Heart right ventricle (tissue), 16 donors: ENCODE measurements around the gene SNTB2. TPM values are rescaled to one million over a fixed set of nuclear protein-coding genes. Genes with fewer than 3 reads are reported as not detected.
A peak's percentile ranks its signal among the peaks of the same experiment; 100 is the strongest.

Experiments used
- ATAC-seq, 8 donors: fragments of 200-7000 bp; cut with Tn5 transposase; one replicate each; pipeline ENCODE4 v1.9.1; 2020; ENCODE audit warnings: mild to moderate bottlenecking in 8 of 8, moderate library complexity in 8 of 8, moderate number of reproducible peaks in 1 of 8
- DNase-seq, 2 donors: peaks; one replicate each; pipeline ENCODE4 v3.0.0-alpha.2; 2020
- H3K27ac ChIP-seq, 10 donors: fragments of 200-600 bp; sonication (generic) in 2 of 10; one replicate each; pipeline versions ENCODE4 v1.5.0 to v1.8.0; 2020 to 2022; ENCODE audit warnings: mild to moderate bottlenecking in 3 of 10
- H3K27me3 ChIP-seq, 7 donors: fragments of 200-600 bp; one replicate each; pipeline ENCODE4 v1.8.0; 2021 to 2022; ENCODE audit warnings: mild to moderate bottlenecking in 2 of 7
- H3K36me3 ChIP-seq, 9 donors: fragments of 200-600 bp; sonication (generic) in 1 of 9; one replicate each; pipeline versions ENCODE4 v1.5.0 to v1.8.0; 2020 to 2022; ENCODE audit warnings: mild to moderate bottlenecking in 2 of 9
- H3K4me1 ChIP-seq, 9 donors: fragments of 200-600 bp; sonication (generic) in 1 of 9; one replicate each; pipeline versions ENCODE4 v1.5.0 to v1.8.0; 2020 to 2022; ENCODE audit warnings: mild to moderate bottlenecking in 4 of 9
- H3K4me3 ChIP-seq, 10 donors: fragments of 200-600 bp; sonication (generic) in 2 of 10; one replicate each; pipeline versions ENCODE4 v1.5.0 to v1.8.0; 2020 to 2022; ENCODE audit warnings: mild to moderate bottlenecking in 7 of 10, moderate library complexity in 2 of 10
- H3K9me3 ChIP-seq, 11 donors: fragments of 200-600 bp in 10 of 11; sonication (generic) in 2 of 11; one replicate each; pipeline versions ENCODE4 v1.5.0 to v1.8.0; 2013 to 2022; ENCODE audit warnings: mild to moderate bottlenecking in 2 of 11, control low read depth in 1 of 11, moderate library complexity in 1 of 11
- CTCF ChIP-seq, 9 donors: fragments of 200-600 bp; sonication (generic) in 2 of 9; IDR thresholded peaks; one replicate each; pipeline versions ENCODE4 v1.5.0 to v1.8.0; 2021 to 2022; ENCODE audit warnings: antibody characterized with exemption in 9 of 9, mild to moderate bottlenecking in 5 of 9, moderate library complexity in 1 of 9
- WGBS, 2 donors: extraction: QIAGEN DNeasy Blood & Tissue Kit; methylation state at CpG; one replicate each; pipeline ENCODE4 v1.1.7; 2013; ENCODE audit warnings: inconsistent platforms in 1 of 2; 5-methylcytosine and 5-hydroxymethylcytosine counted together
- intact Hi-C, 10 donors: fragments of 100-400 bp; cut with DNase I; formaldehyde crosslinking; loops; one replicate each; pipeline versions ENCODE4 v1.11.1 to v1.14.2; 2022
- polyA plus RNA-seq, 2 donors: library from polyadenylated mRNA; stranded (reverse); fragments of 200-250 nt; gene quantifications; one replicate each; pipeline ENCODE4 v1.2.3, GENCODE V29; 2013
- total RNA-seq, 10 donors: library from RNA; stranded (reverse); fragmentation: NEBNext Ultra II Directional in 3 of 10; extraction: Animal tissue kit (Norgen Biotek cat#: 25700) in 3 of 10; gene quantifications; one replicate each; pipeline versions ENCODE4 v1.2.1 to v1.2.4, GENCODE V29; 2021 to 2023
- donor health status: Arrhythmogenic right ventricular cardiomyopathy.
- donor health status: ischemic (EF 13 %, LVEDD 7.1; RV severe dilation, severe dysfunction).
- donor health status: healthy with polysubstance abuse.
- donor health status: DM: no; HTN: yes; CAD: no.
- donor health status: DM: no; HTN: no; CAD: no.
- donor health status: ischemic (EF 25% LVEDD 6.9; RV normal size, moderate dysfunction).
- donor health status: ischemic (EF 25% LVEDD 5.7; RV mildly dilated, moderate dysfunction).
- donor health status: healthy.
- donor health status: DM: yes; HTN: yes; CAD: no.
- donor health status: Ischemic cardiomyopathy.
- donor health status: ischemic (EF 35%, LVEDD 5.7; RV mildly dilated, moderate dysfunction).
- donor health status: nonischemic (EF 11% LVEDD 7.7; RV severe dilation, severe dysfunction).
- donor health status: DM: yes; HTN: yes; CAD: no.
- donor health status: PGD.
- donor health status: ischemic (EF 29% LVEDD 5.4; RV normal size, mild dysfunction).
- donor health status: nonischemic (EF 23%, LVEDD 6.1; RV moderate dilation, normal function).

The SNTB2 gene
- total and polyA plus RNA-seq, 12 donors: 3.0 to 15.7 (median 9.1) TPM

- no peak for TF ChIP-seq CTCF (IDR thresholded peaks at IDR 0.05)
- no peak for DNase-seq
- 61 to 64% methylated on average over 6 of the region's 6 CpGs for WGBS, 2 donors
- peak overlapping the region in 1 of 10 donors; percentile 4 for H3K4me3 ChIP-seq
- peak in 2 of 8 donors; percentile 3 to 18 for ATAC-seq
- intact Hi-C loops: no loop called here
- H3K4me1 ChIP-seq: peaks cover 0 to 44% (median 20%) of the 10 kb centered on the region in 9 donors
- peaks cover 0 to 43% (median 20%) of the 10 kb centered on the region in 9 donors for H3K36me3 ChIP-seq
- H3K27me3 ChIP-seq: no peaks in the 10 kb centered on the region
- no peaks in the 10 kb centered on the region for H3K9me3 ChIP-seq
- H3K27ac ChIP-seq: peak overlapping the region in 6 of 10 donors; percentile 44 to 83 (median 52)
These were observed 15.5 kb upstream of the SNTB2 start for GRCh38 chr16:69171325-69172084.

GRCh38 chr16:69176033-69176800 is 10.7 kb upstream of the SNTB2 start:
- TF ChIP-seq CTCF (IDR thresholded peaks at IDR 0.05): no peak
- H3K27me3 ChIP-seq: no peaks in the 10 kb centered on the region
- no peak for ATAC-seq
- no peak overlapping the region for H3K4me3 ChIP-seq
- H3K27ac ChIP-seq: peak overlapping the region in 1 of 10 donors; percentile 36
- no peak for DNase-seq
- peaks cover 0 to 53% (median 39%) of the 10 kb centered on the region in 9 donors for H3K4me1 ChIP-seq
- H3K36me3 ChIP-seq: no peaks in the 10 kb centered on the region
- H3K9me3 ChIP-seq: no peaks in the 10 kb centered on the region
- intact Hi-C loops: no loop called here
- 94 to 97% methylated on average over 4 of the region's 4 CpGs for WGBS, 2 donors

GRCh38 chr16:69179328-69180010 is 7.5 kb upstream of the SNTB2 start:
- 23 to 32% methylated on average over 6 of the region's 6 CpGs for WGBS, 2 donors
- intact Hi-C loops: loop anchor here in 1 of 10 donors (10.0 kb wide), 1 partner anchor 105 kb away; no protein-coding TSS in a partner anchor
- peak; percentile 70 to 90 (median 84) for ATAC-seq
- Histone ChIP-seq H3K4me3 (no peak overlapping the region), H3K27ac (peak overlapping the region; percentile 4 to 78 (median 36)), H3K4me1 (peaks cover 0 to 30% (median 20%) of the 10 kb centered on the region in 9 donors), H3K9me3 (no peaks in the 10 kb centered on the region), H3K27me3 (no peaks in the 10 kb centered on the region), H3K36me3 (no peaks in the 10 kb centered on the region)
- no peak for TF ChIP-seq CTCF (IDR thresholded peaks at IDR 0.05)
- DNase-seq: peak; percentile 55 to 77

GRCh38 chr16:69180011-69180338 is 7.0 kb upstream of the SNTB2 start:
- intact Hi-C loops: loop anchor here in 1 of 10 donors (10.0 kb wide), 1 partner anchor 105 kb away; no protein-coding TSS in a partner anchor
- Histone ChIP-seq H3K27ac (peak overlapping the region; percentile 4 to 78 (median 36)), H3K36me3 (no peaks in the 10 kb centered on the region), H3K9me3 (no peaks in the 10 kb centered on the region), H3K4me1 (peaks cover 0 to 28% (median 17%) of the 10 kb centered on the region in 9 donors), H3K4me3 (no peak overlapping the region), H3K27me3 (no peaks in the 10 kb centered on the region)
- peak in 5 of 8 donors; percentile 3 to 36 (median 10) for ATAC-seq
- TF ChIP-seq CTCF (IDR thresholded peaks at IDR 0.05): no peak
- no peak for DNase-seq
